ENCODE measurements around the gene CCDC157.

CCDC157 gene

GRCh38 chr22:30372915-30373314 is 16.1 kb downstream of the CCDC157 start:
- H3K9me3 ChIP-seq (ENCODE audit: low read length) = no peaks in the 10 kb centered on the region
- peaks cover 5% of the 10 kb centered on the region for H3K36me3 ChIP-seq (ENCODE audit: insufficient read depth, low read length)
- no peak overlapping the region for H3K4me3 ChIP-seq (ENCODE audit: low read length)
- H2AFZ ChIP-seq (ENCODE audit: low read depth, low read length) = no peak overlapping the region
- no peaks in the 10 kb centered on the region for H3K4me1 ChIP-seq (ENCODE audit: insufficient read depth, low read length)
- H3K27me3 ChIP-seq (ENCODE audit: insufficient read depth, low read length) = no peaks in the 10 kb centered on the region

- Histone ChIP-seq H3K4me3 (ENCODE audit: low read length) (no peak overlapping the region), H3K36me3 (ENCODE audit: insufficient read depth, low read length) (peaks cover 7% of the 10 kb centered on the region), H3K9me3 (ENCODE audit: low read length) (no peaks in the 10 kb centered on the region), H3K4me1 (ENCODE audit: insufficient read depth, low read length) (no peaks in the 10 kb centered on the region), H2AFZ (ENCODE audit: low read depth, low read length) (no peak overlapping the region), H3K27me3 (ENCODE audit: insufficient read depth, low read length) (no peaks in the 10 kb centered on the region)
Observed at GRCh38 chr22:30373331-30374325, 16.8 kb downstream of the CCDC157 start.

- Histone ChIP-seq H3K4me3 (ENCODE audit: low read length) (no peak overlapping the region), H3K36me3 (ENCODE audit: insufficient read depth, low read length) (peaks cover 16% of the 10 kb centered on the region), H2AFZ (ENCODE audit: low read depth, low read length) (no peak overlapping the region), H3K4me1 (ENCODE audit: insufficient read depth, low read length) (no peaks in the 10 kb centered on the region), H3K27me3 (ENCODE audit: insufficient read depth, low read length) (no peaks in the 10 kb centered on the region), H3K9me3 (ENCODE audit: low read length) (no peaks in the 10 kb centered on the region)
Observed at GRCh38 chr22:30375312-30375849, 18.6 kb downstream of the CCDC157 start.

DNA sequence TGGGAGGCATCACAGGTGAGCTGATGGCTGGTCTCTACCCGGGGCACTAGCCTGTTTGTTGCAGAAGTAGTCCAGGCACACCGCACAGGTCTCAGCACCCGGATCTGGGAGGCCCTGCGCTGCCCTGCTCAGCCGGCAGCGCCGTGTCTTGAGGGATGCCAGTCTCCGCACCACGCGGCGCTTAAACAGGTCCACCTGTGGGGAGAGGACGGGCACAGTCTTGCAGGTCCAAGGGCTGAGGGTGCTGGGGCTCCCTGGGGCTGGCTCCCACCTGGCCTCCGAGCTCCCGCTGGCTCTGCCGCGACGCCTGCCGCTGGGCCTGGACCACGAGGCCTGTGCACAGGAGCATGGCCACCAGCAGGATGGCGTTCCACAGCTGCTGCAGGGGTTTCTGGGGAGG is 23.2 kb downstream of the CCDC157 start:
- no peak overlapping the region for H3K4me3 ChIP-seq (ENCODE audit: low read length)
- H3K9me3 ChIP-seq (ENCODE audit: low read length) = no peaks in the 10 kb centered on the region
- H3K4me1 ChIP-seq (ENCODE audit: insufficient read depth, low read length) = no peaks in the 10 kb centered on the region
- no peaks in the 10 kb centered on the region for H3K27me3 ChIP-seq (ENCODE audit: insufficient read depth, low read length)
- H3K36me3 ChIP-seq (ENCODE audit: insufficient read depth, low read length) = peaks cover 29% of the 10 kb centered on the region
- no peak overlapping the region for H2AFZ ChIP-seq (ENCODE audit: low read depth, low read length)

DNA sequence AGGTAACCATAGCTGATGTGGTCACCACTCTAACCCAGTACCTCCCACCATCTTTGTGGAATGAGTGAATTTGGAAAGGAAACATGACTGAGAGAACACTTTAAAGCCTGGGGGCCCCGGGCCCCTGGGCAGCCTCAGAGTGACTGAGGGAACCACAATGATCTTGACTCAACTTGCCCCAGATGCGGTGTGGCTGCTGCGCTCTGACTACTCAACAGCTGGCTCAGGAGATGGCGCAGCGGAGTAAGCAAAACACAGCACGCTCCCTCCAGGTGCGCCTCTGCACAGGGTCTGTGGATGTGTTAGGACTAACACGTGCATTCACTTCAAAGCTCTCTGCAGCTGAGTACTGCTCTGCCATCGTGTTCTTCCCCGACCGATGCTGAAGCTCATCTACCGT is 24.5 kb downstream of the CCDC157 start:
- Histone ChIP-seq H3K4me1 (ENCODE audit: insufficient read depth, low read length) (peaks cover 3% of the 10 kb centered on the region), H2AFZ (ENCODE audit: low read depth, low read length) (no peak overlapping the region), H3K36me3 (ENCODE audit: insufficient read depth, low read length) (peaks cover 29% of the 10 kb centered on the region), H3K4me3 (ENCODE audit: low read length) (no peak overlapping the region), H3K9me3 (ENCODE audit: low read length) (no peaks in the 10 kb centered on the region), H3K27me3 (ENCODE audit: insufficient read depth, low read length) (no peaks in the 10 kb centered on the region)

GRCh38 chr22:30382340-30382739 is 25.5 kb downstream of the CCDC157 start:
- H3K9me3 ChIP-seq (ENCODE audit: low read length) = no peaks in the 10 kb centered on the region
- no peak overlapping the region for H2AFZ ChIP-seq (ENCODE audit: low read depth, low read length)
- no peak overlapping the region for H3K4me3 ChIP-seq (ENCODE audit: low read length)
- H3K27me3 ChIP-seq (ENCODE audit: insufficient read depth, low read length) = no peaks in the 10 kb centered on the region
- H3K36me3 ChIP-seq (ENCODE audit: insufficient read depth, low read length) = peaks cover 29% of the 10 kb centered on the region
- peaks cover 7% of the 10 kb centered on the region for H3K4me1 ChIP-seq (ENCODE audit: insufficient read depth, low read length)

DNA sequence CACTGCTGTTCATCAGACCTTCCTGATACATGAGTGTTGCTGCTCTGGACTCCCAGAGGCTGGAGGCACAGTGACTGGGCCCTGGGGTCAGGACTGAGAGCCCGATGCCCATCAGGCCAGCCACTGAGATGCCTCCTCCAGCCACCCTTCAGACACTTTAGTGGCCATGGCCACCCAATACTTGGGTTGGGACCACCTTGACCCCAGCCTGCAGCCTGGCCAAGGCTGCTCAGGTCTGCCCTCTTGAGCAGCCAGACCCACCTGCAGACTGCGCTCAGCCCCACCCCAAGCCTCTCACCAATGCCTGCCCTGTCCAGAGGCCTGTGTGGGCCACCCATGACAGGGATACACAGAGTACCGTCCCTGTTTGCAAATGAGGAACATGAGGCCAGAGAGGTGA is 26.3 kb downstream of the CCDC157 start:
- Histone ChIP-seq H3K9me3 (ENCODE audit: low read length) (no peaks in the 10 kb centered on the region), H3K4me1 (ENCODE audit: insufficient read depth, low read length) (peaks cover 7% of the 10 kb centered on the region), H3K27me3 (ENCODE audit: insufficient read depth, low read length) (no peaks in the 10 kb centered on the region), H3K4me3 (ENCODE audit: low read length) (no peak overlapping the region), H3K36me3 (ENCODE audit: insufficient read depth, low read length) (peaks cover 22% of the 10 kb centered on the region), H2AFZ (ENCODE audit: low read depth, low read length) (no peak overlapping the region)

GRCh38 chr22:30385942-30386341 is 29.1 kb downstream of the CCDC157 start:
- no peaks in the 10 kb centered on the region for H3K9me3 ChIP-seq (ENCODE audit: low read length)
- peak overlapping the region; percentile 60 for H3K4me3 ChIP-seq (ENCODE audit: low read length)
- peaks cover 7% of the 10 kb centered on the region for H3K4me1 ChIP-seq (ENCODE audit: insufficient read depth, low read length)
- H3K27me3 ChIP-seq (ENCODE audit: insufficient read depth, low read length) = no peaks in the 10 kb centered on the region
- H3K36me3 ChIP-seq (ENCODE audit: insufficient read depth, low read length) = peaks cover 13% of the 10 kb centered on the region
- no peak overlapping the region for H2AFZ ChIP-seq (ENCODE audit: low read depth, low read length)

DNA sequence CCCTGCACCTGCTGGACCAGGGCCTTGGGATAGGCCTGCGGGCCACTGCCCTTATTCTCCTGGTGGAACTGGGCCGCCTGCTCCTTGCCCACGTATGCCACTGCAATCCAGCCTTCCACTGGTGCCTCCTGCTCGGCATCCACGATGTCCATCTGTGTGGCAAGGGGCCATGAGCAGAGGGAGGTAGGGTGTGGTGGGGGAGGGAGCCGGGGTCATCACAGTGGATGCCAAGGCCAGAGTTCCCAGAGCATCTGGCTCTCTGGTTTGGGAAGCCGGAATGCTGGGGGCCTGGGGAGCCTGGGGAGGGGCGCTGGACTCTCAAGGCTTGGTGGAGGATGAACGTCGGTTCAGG is 29.8 kb downstream of the CCDC157 start:
- Histone ChIP-seq H3K4me1 (ENCODE audit: insufficient read depth, low read length) (peaks cover 7% of the 10 kb centered on the region), H3K4me3 (ENCODE audit: low read length) (peak overlapping the region; percentile 60), H3K9me3 (ENCODE audit: low read length) (no peaks in the 10 kb centered on the region), H3K27me3 (ENCODE audit: insufficient read depth, low read length) (no peaks in the 10 kb centered on the region), H2AFZ (ENCODE audit: low read depth, low read length) (peak overlapping the region; percentile 39), H3K36me3 (ENCODE audit: insufficient read depth, low read length) (peaks cover 12% of the 10 kb centered on the region)

GRCh38 chr22:30386960-30387827 is 30.4 kb downstream of the CCDC157 start, which contains the start of gene RNF215:
Gene RNF215 (minus strand): TSS chr22:30387411. CDS start chr22:30387313, 98 bp downstream.
- no peaks in the 10 kb centered on the region for H3K9me3 ChIP-seq (ENCODE audit: low read length)
- peak within 1 kb of the TSS; percentile 39 for H2AFZ ChIP-seq (ENCODE audit: low read depth, low read length)
- peaks cover 7% of the 10 kb centered on the region for H3K4me1 ChIP-seq (ENCODE audit: insufficient read depth, low read length)
- peak within 1 kb of the TSS; percentile 60 for H3K4me3 ChIP-seq (ENCODE audit: low read length)
- no peaks in the 10 kb centered on the region for H3K27me3 ChIP-seq (ENCODE audit: insufficient read depth, low read length)
- peaks cover 9% of the 10 kb centered on the region for H3K36me3 ChIP-seq (ENCODE audit: insufficient read depth, low read length)

DNA sequence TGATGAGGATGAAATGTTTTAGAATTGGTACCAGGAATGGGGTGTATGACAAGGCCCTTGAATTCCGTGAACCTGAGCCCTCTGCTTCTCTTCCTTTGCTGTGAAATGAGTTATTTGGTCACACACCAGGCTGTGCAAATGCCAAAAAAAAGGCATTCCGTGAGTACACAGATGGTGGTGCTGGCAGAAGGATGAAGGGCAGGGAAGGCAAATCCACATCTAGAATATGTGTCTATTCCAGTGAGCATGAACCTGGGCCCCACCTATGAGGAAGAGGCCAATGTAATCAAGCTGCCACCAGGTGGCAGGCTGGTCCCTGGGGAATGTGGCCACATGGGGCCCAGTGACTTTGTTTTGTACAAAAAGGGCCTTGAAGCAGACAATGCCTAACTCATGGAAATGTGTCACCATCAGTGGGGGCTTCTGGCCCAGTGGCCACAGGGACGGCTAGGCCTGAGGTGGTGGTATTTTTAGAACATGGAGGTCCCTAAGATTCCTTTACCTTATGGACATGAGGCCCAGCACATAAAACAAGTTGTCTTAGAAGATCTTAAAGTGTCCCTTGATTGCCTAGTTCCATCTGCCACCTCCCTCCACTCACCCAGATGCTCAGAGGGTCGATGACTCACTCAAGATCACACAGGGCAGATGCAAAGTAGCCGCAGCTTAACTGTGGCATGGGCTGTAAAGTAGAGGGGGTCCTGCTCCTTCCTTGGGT is 34.3 kb downstream of the CCDC157 start:
- Histone ChIP-seq H3K9me3 (ENCODE audit: low read length) (no peaks in the 10 kb centered on the region), H3K36me3 (ENCODE audit: insufficient read depth, low read length) (no peaks in the 10 kb centered on the region), H3K4me3 (ENCODE audit: low read length) (no peak overlapping the region), H2AFZ (ENCODE audit: low read depth, low read length) (no peak overlapping the region), H3K27me3 (ENCODE audit: insufficient read depth, low read length) (no peaks in the 10 kb centered on the region), H3K4me1 (ENCODE audit: insufficient read depth, low read length) (peaks cover 5% of the 10 kb centered on the region)

DNA sequence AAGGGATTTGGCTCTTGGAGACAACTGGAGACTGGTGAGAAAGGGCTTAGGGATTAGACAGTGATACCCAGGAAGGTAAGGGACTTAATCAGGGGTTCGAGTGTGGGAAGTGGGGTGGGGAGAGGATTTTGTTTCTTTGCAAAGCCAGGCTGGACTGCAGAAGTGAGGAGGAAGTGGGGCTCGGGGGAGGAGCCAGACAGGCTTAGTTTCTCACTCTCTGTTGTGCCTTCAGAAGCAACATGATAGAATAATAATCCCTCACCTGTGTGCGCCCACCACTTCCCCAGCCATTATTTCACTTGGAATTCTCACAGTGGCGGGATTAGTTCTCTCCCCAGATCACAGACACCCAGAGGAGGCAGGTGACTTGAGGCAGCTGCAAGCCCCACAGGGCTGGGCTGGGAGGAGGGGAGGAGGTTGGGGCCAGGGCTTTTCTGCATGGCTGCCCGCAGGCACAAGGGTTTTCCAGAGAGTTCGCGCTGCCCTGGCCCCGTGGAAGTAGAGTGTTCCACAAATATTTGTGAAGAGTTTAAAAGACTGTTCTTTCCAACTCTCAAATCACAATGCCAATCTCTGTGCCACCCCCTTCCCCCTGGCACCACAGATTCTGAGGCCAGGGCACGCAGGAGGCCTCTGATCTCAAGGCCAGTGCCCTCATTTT is 36.0 kb downstream of the CCDC157 start:
- Histone ChIP-seq H3K27me3 (ENCODE audit: insufficient read depth, low read length) (peaks cover 4% of the 10 kb centered on the region), H3K4me1 (ENCODE audit: insufficient read depth, low read length) (peaks cover 9% of the 10 kb centered on the region), H3K4me3 (ENCODE audit: low read length) (no peak overlapping the region), H3K36me3 (ENCODE audit: insufficient read depth, low read length) (no peaks in the 10 kb centered on the region), H2AFZ (ENCODE audit: low read depth, low read length) (no peak overlapping the region), H3K9me3 (ENCODE audit: low read length) (no peaks in the 10 kb centered on the region)
